Endodermal cell (in vitro differentiated cells): Measurements from ENCODE around the gene PLAC1. TPM values are rescaled to one million over a fixed set of nuclear protein-coding genes. Genes with fewer than 3 reads are reported as not detected.

Experiments used
- DNase-seq: peaks from one replicate; pipeline ENCODE4 v3.0.0-alpha.2; 2017
- H3K27ac ChIP-seq: 2 replicates; pipeline ENCODE4 v1.5.1; 2013; ENCODE audit warnings: mild to moderate bottlenecking, low read depth, low read length, moderate library complexity
- H3K27me3 ChIP-seq: 2 replicates; pipeline ENCODE4 v1.6.1; 2013; ENCODE audit warnings: mild to moderate bottlenecking, low read length, moderate library complexity; ENCODE audit not compliant: insufficient read depth, control insufficient read depth, poor library complexity, severe bottlenecking
- H3K36me3 ChIP-seq: 2 replicates; pipeline ENCODE4 v1.7.0; 2013; ENCODE audit warnings: mild to moderate bottlenecking, low read length, moderate library complexity; ENCODE audit not compliant: control insufficient read depth, insufficient read depth
- H3K4me1 ChIP-seq: one replicate; pipeline ENCODE4 v1.7.0; 2013; ENCODE audit warnings: low read length; ENCODE audit not compliant: control insufficient read depth, insufficient read depth
- H3K4me3 ChIP-seq: 2 replicates; pipeline ENCODE4 v1.5.1; 2013; ENCODE audit warnings: mild to moderate bottlenecking, low read length, moderate library complexity
- H3K9ac ChIP-seq: 2 replicates; pipeline ENCODE4 v1.6.1; 2013; ENCODE audit warnings: mild to moderate bottlenecking, low read length, moderate library complexity; ENCODE audit not compliant: poor library complexity, severe bottlenecking; ENCODE audit errors: extremely low read depth
- H3K9me3 ChIP-seq: 2 replicates; pipeline ENCODE4 v1.6.1; 2013; ENCODE audit warnings: mild to moderate bottlenecking, low read length, moderate library complexity; ENCODE audit not compliant: control insufficient read depth
- H3K27ac Mint-ChIP-seq: 2 replicates; pipeline ENCODE4 v1.8.0; 2020; ENCODE audit warnings: mixed read lengths
- H3K27me3 Mint-ChIP-seq: 2 replicates; pipeline ENCODE4 v1.8.0; 2021; ENCODE audit warnings: mild to moderate bottlenecking, mixed read lengths; ENCODE audit not compliant: insufficient read depth
- H3K36me3 Mint-ChIP-seq: 2 replicates; pipeline ENCODE4 v1.8.0; 2020; ENCODE audit warnings: low read depth, mixed read lengths
- H3K4me1 Mint-ChIP-seq: 2 replicates; pipeline ENCODE4 v1.8.0; 2020; ENCODE audit warnings: mixed read lengths
- H3K4me3 Mint-ChIP-seq: 2 replicates; pipeline ENCODE4 v1.8.0; 2020; ENCODE audit warnings: mild to moderate bottlenecking, moderate library complexity, mixed read lengths
- H3K9me3 Mint-ChIP-seq: 2 replicates; pipeline ENCODE4 v1.8.0; 2020; ENCODE audit warnings: mild to moderate bottlenecking, mixed read lengths
- WGBS, 2 experiments: methylation state at CpG; one replicate each; pipeline versions ENCODE4 v1.1.5 to v1.1.7; 2013; ENCODE audit warnings: missing lambda C conversion rate in 2 of 2, mixed read lengths in 1 of 2; ENCODE audit not compliant: insufficient coverage in 1 of 2, insufficient read length in 1 of 2; 5-methylcytosine and 5-hydroxymethylcytosine counted together
- total RNA-seq, 2 donors: library from RNA; stranded (reverse); fragmentation: NEBNext Ultra II Directional in 1 of 2; extraction: Animal tissue kit (Norgen Biotek cat#: 25700) in 1 of 2; gene quantifications; 2 replicates in 1 of 2; 3 replicates in 1 of 2; pipeline ENCODE4 v1.2.1, GENCODE V29; 2021
- TF ChIP-seq, protein P1 (sequence below): fragments of 200-600 bp; sonication (generic); conservative IDR thresholded peaks from 2 replicates; pipeline ENCODE4 v1.5.0; 2021; ENCODE audit warnings: antibody characterized with exemption, mild to moderate bottlenecking

The PLAC1 gene
- total RNA-seq, 2 donors from 2014 or later: not detected

DNA sequence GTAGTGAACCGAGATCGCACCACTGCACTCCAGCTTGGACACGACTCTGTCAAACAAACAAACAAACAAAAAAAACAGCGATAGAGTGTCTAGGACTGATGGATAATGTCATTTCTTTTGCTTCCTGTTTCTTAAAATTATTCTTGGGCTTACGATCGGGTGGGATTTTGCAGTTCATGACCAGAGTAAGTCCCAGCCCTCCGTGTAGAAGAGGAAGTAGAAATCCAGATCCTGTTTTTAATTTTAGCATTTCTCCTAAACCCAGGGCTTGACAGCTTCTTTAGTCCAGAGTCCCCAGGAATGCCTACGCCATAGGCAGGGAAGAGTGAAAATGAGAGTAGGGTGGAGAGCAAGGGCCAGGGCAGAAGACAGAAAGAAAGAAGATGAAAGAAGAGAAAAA lies 104.0 kb downstream of the PLAC1 start:
- Histone ChIP-seq H3K27me3 (peaks cover 28% of the 10 kb centered on the region), H3K9me3 (no peaks in the 10 kb centered on the region), H3K4me3 (no peak overlapping the region), H3K4me1 (no peaks in the 10 kb centered on the region), H3K27ac (no peak overlapping the region), H3K9ac (no peak overlapping the region), H3K36me3 (no peaks in the 10 kb centered on the region)
- TF ChIP-seq, protein P1, sequence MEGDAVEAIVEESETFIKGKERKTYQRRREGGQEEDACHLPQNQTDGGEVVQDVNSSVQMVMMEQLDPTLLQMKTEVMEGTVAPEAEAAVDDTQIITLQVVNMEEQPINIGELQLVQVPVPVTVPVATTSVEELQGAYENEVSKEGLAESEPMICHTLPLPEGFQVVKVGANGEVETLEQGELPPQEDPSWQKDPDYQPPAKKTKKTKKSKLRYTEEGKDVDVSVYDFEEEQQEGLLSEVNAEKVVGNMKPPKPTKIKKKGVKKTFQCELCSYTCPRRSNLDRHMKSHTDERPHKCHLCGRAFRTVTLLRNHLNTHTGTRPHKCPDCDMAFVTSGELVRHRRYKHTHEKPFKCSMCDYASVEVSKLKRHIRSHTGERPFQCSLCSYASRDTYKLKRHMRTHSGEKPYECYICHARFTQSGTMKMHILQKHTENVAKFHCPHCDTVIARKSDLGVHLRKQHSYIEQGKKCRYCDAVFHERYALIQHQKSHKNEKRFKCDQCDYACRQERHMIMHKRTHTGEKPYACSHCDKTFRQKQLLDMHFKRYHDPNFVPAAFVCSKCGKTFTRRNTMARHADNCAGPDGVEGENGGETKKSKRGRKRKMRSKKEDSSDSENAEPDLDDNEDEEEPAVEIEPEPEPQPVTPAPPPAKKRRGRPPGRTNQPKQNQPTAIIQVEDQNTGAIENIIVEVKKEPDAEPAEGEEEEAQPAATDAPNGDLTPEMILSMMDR: no peak
- H3K4me1 Mint-ChIP-seq: peaks cover 2% of the 10 kb centered on the region
- 98 to 100% methylated on average over 2 to 5 of the region's 8 CpGs for WGBS, 2 experiments
- peaks cover 73% of the 10 kb centered on the region for H3K9me3 Mint-ChIP-seq
- no peak overlapping the region for H3K27ac Mint-ChIP-seq
- H3K27me3 Mint-ChIP-seq: peaks cover 47% of the 10 kb centered on the region
- H3K36me3 Mint-ChIP-seq: no peaks in the 10 kb centered on the region
- no peak overlapping the region for H3K4me3 Mint-ChIP-seq
- no peak for DNase-seq

- no peaks in the 10 kb centered on the region for H3K36me3 ChIP-seq
- no peak overlapping the region for H3K27ac ChIP-seq
- TF ChIP-seq, protein P1: no peak
- no peak overlapping the region for H3K27ac Mint-ChIP-seq
- H3K9me3 ChIP-seq: no peaks in the 10 kb centered on the region
- H3K4me3 Mint-ChIP-seq: no peak overlapping the region
- 80 to 86% methylated on average over 1 to 5 of the region's 5 CpGs for WGBS, 2 experiments
- H3K27me3 Mint-ChIP-seq: peaks cover 57% of the 10 kb centered on the region
- DNase-seq: no peak
- H3K36me3 Mint-ChIP-seq: no peaks in the 10 kb centered on the region
- H3K27me3 ChIP-seq: peaks cover 28% of the 10 kb centered on the region
- no peak overlapping the region for H3K9ac ChIP-seq
- peaks cover 77% of the 10 kb centered on the region for H3K9me3 Mint-ChIP-seq
- no peak overlapping the region for H3K4me3 ChIP-seq
- H3K4me1 ChIP-seq: no peaks in the 10 kb centered on the region
- H3K4me1 Mint-ChIP-seq: peaks cover 8% of the 10 kb centered on the region
Measured at GRCh38 chrX:134552351-134552750, 105.9 kb downstream of the PLAC1 start.

DNA sequence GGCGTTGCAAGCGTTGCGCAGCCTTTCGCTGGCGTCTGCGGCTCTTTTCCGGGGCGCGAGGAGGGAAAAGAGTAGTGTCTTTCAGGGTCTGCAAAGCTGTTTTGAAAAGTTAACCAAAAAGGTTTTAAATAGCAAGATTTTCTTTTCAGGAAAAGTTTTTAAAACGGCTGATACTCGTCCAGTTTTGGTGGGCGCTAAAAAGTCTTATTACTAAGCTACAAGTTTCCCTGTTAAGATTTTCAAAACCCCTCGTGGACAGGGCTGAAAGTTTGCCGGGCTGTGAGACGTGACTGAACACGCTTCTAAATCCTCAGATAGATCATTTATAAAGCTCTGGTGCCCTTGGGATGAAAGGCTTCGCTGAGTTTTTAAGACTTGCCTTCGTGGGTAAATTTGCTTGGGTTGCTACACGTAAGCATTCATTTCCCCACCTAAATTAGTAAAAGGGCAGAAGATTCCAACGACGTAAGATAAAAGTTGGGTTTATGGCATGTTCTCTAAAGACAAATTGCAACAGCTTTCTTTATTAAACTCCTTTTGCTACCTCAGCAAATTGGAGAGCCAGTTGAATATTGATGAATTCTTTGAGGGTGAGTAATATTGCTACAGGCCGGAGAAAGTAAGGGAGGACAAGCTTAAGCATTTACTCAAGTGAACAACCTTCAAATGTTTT lies 106.8 kb downstream of the PLAC1 start:
- Mint-ChIP-seq H3K27ac (no peak overlapping the region), H3K27me3 (peaks cover 65% of the 10 kb centered on the region), H3K4me3 (peak overlapping the region; percentile 73), H3K36me3 (no peaks in the 10 kb centered on the region), H3K9me3 (peaks cover 75% of the 10 kb centered on the region), H3K4me1 (peaks cover 8% of the 10 kb centered on the region)
- Histone ChIP-seq H3K36me3 (no peaks in the 10 kb centered on the region), H3K27me3 (peaks cover 28% of the 10 kb centered on the region), H3K9me3 (no peaks in the 10 kb centered on the region), H3K9ac (no peak overlapping the region), H3K27ac (no peak overlapping the region), H3K4me3 (peak overlapping the region; percentile 84), H3K4me1 (no peaks in the 10 kb centered on the region)
- TF ChIP-seq, protein P1: no peak
- DNase-seq: no peak
- WGBS, 2 experiments: 33 to 45% methylated on average over 4 to 20 of the region's 22 CpGs
